IMR-90 (cell line): ENCODE measurements around the gene PGK1. TPM values are rescaled to one million over a fixed set of nuclear protein-coding genes. Genes with fewer than 3 reads are reported as not detected.
A peak's percentile ranks its signal among the peaks of the same experiment; 100 is the strongest.

Experiments used
- MAFK ChIP-seq: IDR thresholded peaks from 2 replicates; pipeline ENCODE4 v1.6.1; 2012; ENCODE audit warnings: low read depth, low read length, improper control_type of control experiment
- MAZ ChIP-seq: IDR thresholded peaks from 2 replicates; pipeline ENCODE4 v1.6.1; 2012; ENCODE audit warnings: low read depth, mild to moderate bottlenecking, low read length, improper control_type of control experiment, moderate library complexity, borderline replicate concordance
- MXI1 ChIP-seq: IDR thresholded peaks from 2 replicates; pipeline ENCODE4 v1.6.1; 2012; ENCODE audit warnings: low read depth, mild to moderate bottlenecking, low read length, moderate library complexity, borderline replicate concordance
- POLR2A ChIP-seq: IDR thresholded peaks from 2 replicates; pipeline ENCODE4 v1.6.1; 2012; ENCODE audit warnings: mild to moderate bottlenecking, low read depth, low read length
- polyA plus RNA-seq, 3 experiments: library from polyadenylated mRNA; depleted of rRNA; stranded (reverse); fragments of >200 nt; gene quantifications; 2 replicates each; pipeline ENCODE4 v1.2.3, GENCODE V29; 2012; ENCODE audit warnings: low replicate concordance in 1 of 3
- total RNA-seq: library from RNA; depleted of rRNA; stranded (reverse); fragments of >200 nt; gene quantifications from 2 replicates; pipeline ENCODE4 v1.2.3, GENCODE V29; 2012
- TF ChIP-seq, protein P1 (sequence below): fragments of 150-350 bp; IDR thresholded peaks from 2 replicates; pipeline ENCODE4 v1.6.1; 2016; ENCODE audit warnings: low read depth, mild to moderate bottlenecking, low read length, moderate library complexity, borderline replicate concordance

The PGK1 gene
- total and polyA plus RNA-seq, 2 of the 4 experiments (the other 2 are of a cell fraction): 498 to 744 TPM

DNA sequence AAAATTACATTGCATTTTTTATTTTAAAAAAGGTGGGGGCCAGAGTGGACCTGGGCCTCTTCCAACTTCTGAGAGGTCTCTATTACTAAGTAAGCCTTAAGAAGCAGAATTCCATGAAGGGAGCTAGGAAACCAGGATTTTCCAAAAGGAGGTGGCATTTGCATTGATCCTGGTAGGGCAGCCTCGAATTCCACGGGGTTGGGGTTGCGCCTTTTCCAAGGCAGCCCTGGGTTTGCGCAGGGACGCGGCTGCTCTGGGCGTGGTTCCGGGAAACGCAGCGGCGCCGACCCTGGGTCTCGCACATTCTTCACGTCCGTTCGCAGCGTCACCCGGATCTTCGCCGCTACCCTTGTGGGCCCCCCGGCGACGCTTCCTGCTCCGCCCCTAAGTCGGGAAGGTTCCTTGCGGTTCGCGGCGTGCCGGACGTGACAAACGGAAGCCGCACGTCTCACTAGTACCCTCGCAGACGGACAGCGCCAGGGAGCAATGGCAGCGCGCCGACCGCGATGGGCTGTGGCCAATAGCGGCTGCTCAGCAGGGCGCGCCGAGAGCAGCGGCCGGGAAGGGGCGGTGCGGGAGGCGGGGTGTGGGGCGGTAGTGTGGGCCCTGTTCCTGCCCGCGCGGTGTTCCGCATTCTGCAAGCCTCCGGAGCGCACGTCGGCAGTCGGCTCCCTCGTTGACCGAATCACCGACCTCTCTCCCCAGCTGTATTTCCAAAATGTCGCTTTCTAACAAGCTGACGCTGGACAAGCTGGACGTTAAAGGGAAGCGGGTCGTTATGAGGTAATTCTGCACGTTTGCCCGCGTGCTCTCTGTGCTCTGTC, at the start of gene PGK1 (continued):
- TF ChIP-seq, protein P1, sequence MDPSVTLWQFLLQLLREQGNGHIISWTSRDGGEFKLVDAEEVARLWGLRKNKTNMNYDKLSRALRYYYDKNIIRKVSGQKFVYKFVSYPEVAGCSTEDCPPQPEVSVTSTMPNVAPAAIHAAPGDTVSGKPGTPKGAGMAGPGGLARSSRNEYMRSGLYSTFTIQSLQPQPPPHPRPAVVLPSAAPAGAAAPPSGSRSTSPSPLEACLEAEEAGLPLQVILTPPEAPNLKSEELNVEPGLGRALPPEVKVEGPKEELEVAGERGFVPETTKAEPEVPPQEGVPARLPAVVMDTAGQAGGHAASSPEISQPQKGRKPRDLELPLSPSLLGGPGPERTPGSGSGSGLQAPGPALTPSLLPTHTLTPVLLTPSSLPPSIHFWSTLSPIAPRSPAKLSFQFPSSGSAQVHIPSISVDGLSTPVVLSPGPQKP: no peak
- TF ChIP-seq MAFK (no peak), POLR2A (peak; percentile 94), MXI1 (0 out of 2 replicates have a peak, but pooled peaks have one; percentile 25), MAZ (peak; percentile 4; the same call in 1 of the 2 replicates)
